A549 (cell line): ENCODE results near the gene SCG5. TPM values are rescaled to one million over a fixed set of nuclear protein-coding genes. Genes with fewer than 3 reads are reported as not detected.

Source experiments
- ATAC-seq, 2 experiments: fragments of 200-7000 bp in 1 of 2; fragments of >200 bp in 1 of 2; cut with Nextera tagmentation in 1 of 2; cut with Tn5 transposase in 1 of 2; 3 replicates each; pipeline versions ENCODE4 v1.8.0 to v1.9.1; 2018 to 2020; ENCODE audit warnings: mild to moderate bottlenecking in 1 of 2, moderate library complexity in 1 of 2
- CTCF ChIA-PET: fragments of 300-600 bp; sonication (Branson Sonifier 250); formaldehyde crosslinking; extraction: SDS; loops from one replicate; lab custom pipeline; 2021; ENCODE audit warnings: antibody characterized with exemption, inconsistent platforms; lab: Yijun Ruan, JAX
- POLR2A ChIA-PET: fragments of 350-600 bp; formaldehyde crosslinking; extraction: SDS; loops from one replicate; lab custom pipeline; 2021; ENCODE audit warnings: antibody characterized with exemption, inconsistent platforms; lab: Yijun Ruan, JAX
- DNase-seq, 2 experiments: peaks; one replicate each; pipeline versions ENCODE4 v3.0.0 to v3.0.0-alpha.2; 2011 to 2016; ENCODE audit warnings: low read depth in 1 of 2, low spot score in 1 of 2
- FAIRE-seq: peaks from 2 replicates; lab custom pipeline; 2011; peaks lifted over from hg19 to GRCh38; lab: Jason Lieb, UNC
- H3K27ac ChIP-seq, 2 experiments: fragments of >200 bp; sonication (Bioruptor Twin); formaldehyde crosslinking; 3 replicates each; pipeline ENCODE4 v1.5.1; 2016 to 2017
- H3K4me1 ChIP-seq: fragments of >200 bp; sonication (Bioruptor Twin); formaldehyde crosslinking; 3 replicates; pipeline ENCODE4 v1.6.1; 2016
- H3K4me2 ChIP-seq: fragments of >200 bp; sonication (Bioruptor Twin); formaldehyde crosslinking; 3 replicates; pipeline ENCODE4 v1.6.1; 2016
- H3K4me3 ChIP-seq: fragments of >200 bp; sonication (Bioruptor Twin); formaldehyde crosslinking; 3 replicates; pipeline ENCODE4 v1.5.1; 2016
- H3K9me3 ChIP-seq: fragments of >200 bp; sonication (Bioruptor Twin); formaldehyde crosslinking; 3 replicates; pipeline ENCODE4 v1.6.1; 2016
- CEBPB ChIP-seq, 2 experiments: fragments of >200 bp in 1 of 2; sonication (Bioruptor Twin) in 1 of 2; formaldehyde crosslinking in 1 of 2; IDR thresholded peaks; 2 replicates each; pipeline ENCODE4 v1.6.1; 2012 to 2016
- CHD2 ChIP-seq: fragments of 150-350 bp; IDR thresholded peaks from 2 replicates; pipeline ENCODE4 v1.6.1; 2014; ENCODE audit warnings: low read length; ENCODE audit not compliant: partially characterized antibody
- ELK1 ChIP-seq: fragments of 150-350 bp; IDR thresholded peaks from 2 replicates; pipeline ENCODE4 v1.6.1; 2014; ENCODE audit warnings: low read depth, mild to moderate bottlenecking, low read length
- FOSL2 ChIP-seq, 2 experiments: fragments of 450-650 bp in 1 of 2; fragments of >200 bp in 1 of 2; sonication (Bioruptor Twin) in 1 of 2; formaldehyde crosslinking; IDR thresholded peaks; 2 replicates each; pipeline versions ENCODE4 v1.5.0 to v1.6.1; 2016 to 2020; ENCODE audit warnings: mild to moderate bottlenecking in 1 of 2, moderate library complexity in 1 of 2
- FOXS1 ChIP-seq: fragments of 250-450 bp; sonication (Bioruptor Pico); IDR thresholded peaks from 2 replicates; pipeline ENCODE4 v1.5.0; 2020; ENCODE audit warnings: mild to moderate bottlenecking, moderate library complexity
- GATA3 ChIP-seq: IDR thresholded peaks from 2 replicates; pipeline ENCODE4 v1.6.1; 2012; ENCODE audit warnings: borderline replicate concordance
- HEYL ChIP-seq: fragments of 250-450 bp; sonication (Bioruptor Pico); IDR thresholded peaks from 2 replicates; pipeline ENCODE4 v1.8.0; 2021; ENCODE audit warnings: mild to moderate bottlenecking, moderate library complexity
- HMGXB4 ChIP-seq: fragments of 250-450 bp; sonication (Bioruptor Pico); IDR thresholded peaks from 2 replicates; pipeline ENCODE4 v1.5.0; 2021; ENCODE audit warnings: mild to moderate bottlenecking, moderate library complexity, borderline replicate concordance
- HOXB5 ChIP-seq: fragments of 250-450 bp; sonication (Bioruptor Pico); IDR thresholded peaks from 2 replicates; pipeline ENCODE4 v1.5.0; 2020; ENCODE audit warnings: mild to moderate bottlenecking, moderate library complexity
- JUN ChIP-seq, 2 experiments: fragments of >200 bp; sonication (Bioruptor Twin); formaldehyde crosslinking; IDR thresholded peaks; 2 replicates in 1 of 2; 3 replicates in 1 of 2; pipeline ENCODE4 v1.6.1; 2016 to 2017
- JUNB ChIP-seq: fragments of >200 bp; sonication (Bioruptor Twin); formaldehyde crosslinking; IDR thresholded peaks from 2 replicates; pipeline ENCODE4 v1.6.1; 2016
- KDM5A ChIP-seq: fragments of 200-600 bp; sonication (generic); IDR thresholded peaks from 2 replicates; pipeline ENCODE4 v1.6.1; 2016; ENCODE audit warnings: antibody characterized with exemption, mild to moderate bottlenecking
- MAX ChIP-seq: IDR thresholded peaks from 2 replicates; pipeline ENCODE4 v1.6.1; 2012
- NFE2L2 ChIP-seq: fragments of 150-350 bp; conservative IDR thresholded peaks from 2 replicates; pipeline ENCODE4 v1.6.1; 2014; ENCODE audit warnings: low read length
- NPAS2 ChIP-seq: fragments of 250-450 bp; sonication (Bioruptor Pico); IDR thresholded peaks from 2 replicates; pipeline ENCODE4 v1.8.0; 2022; ENCODE audit warnings: mild to moderate bottlenecking, moderate library complexity, borderline replicate concordance
- PBX3 ChIP-seq: IDR thresholded peaks from 2 replicates; pipeline ENCODE4 v1.6.1; 2012
- POLR2A ChIP-seq: IDR thresholded peaks from 2 replicates; pipeline ENCODE4 v1.6.1; 2012; ENCODE audit warnings: mild to moderate bottlenecking, low read length
- POLR2AphosphoS2 ChIP-seq: conservative IDR thresholded peaks from 2 replicates; pipeline ENCODE4 v1.6.1; 2012; ENCODE audit warnings: low read length, improper control_type of control experiment, inconsistent platforms
- RAD21 ChIP-seq, 2 experiments: fragments of >200 bp in 1 of 2; sonication (Bioruptor Twin) in 1 of 2; formaldehyde crosslinking in 1 of 2; IDR thresholded peaks in 1 of 2; conservative IDR thresholded peaks in 1 of 2; 2 replicates in 1 of 2; 3 replicates in 1 of 2; pipeline ENCODE4 v1.6.1; 2012 to 2018; ENCODE audit warnings: inconsistent platforms in 1 of 2
- RARB ChIP-seq: fragments of 250-450 bp; sonication (Bioruptor Pico); IDR thresholded peaks from 2 replicates; pipeline ENCODE4 v1.8.0; 2021; ENCODE audit warnings: mild to moderate bottlenecking, moderate library complexity
- REST ChIP-seq: fragments of 200-600 bp; sonication (generic); IDR thresholded peaks from 2 replicates; pipeline ENCODE4 v1.6.1; 2016; ENCODE audit warnings: antibody characterized with exemption, mild to moderate bottlenecking, moderate library complexity
- RNF2 ChIP-seq: fragments of 200-600 bp; sonication (generic); IDR thresholded peaks from 2 replicates; pipeline ENCODE4 v1.6.1; 2016; ENCODE audit warnings: low read depth, mild to moderate bottlenecking, antibody characterized with exemption, moderate library complexity, borderline replicate concordance
- TFCP2L1 ChIP-seq: fragments of 250-450 bp; sonication (Bioruptor Pico); IDR thresholded peaks from 2 replicates; pipeline ENCODE4 v1.5.0; 2021; ENCODE audit warnings: mild to moderate bottlenecking
- TP53 ChIP-seq: fragments of 250-450 bp; sonication (Bioruptor Pico); IDR thresholded peaks from 2 replicates; pipeline ENCODE4 v1.5.0; 2021; ENCODE audit warnings: mild to moderate bottlenecking, moderate library complexity
- USF2 ChIP-seq: fragments of 450-650 bp; IDR thresholded peaks from 2 replicates; pipeline ENCODE4 v1.6.1; 2014; ENCODE audit warnings: antibody characterized with exemption
- ZSCAN20 ChIP-seq: fragments of 250-450 bp; sonication (Bioruptor Pico); IDR thresholded peaks from 2 replicates; pipeline ENCODE4 v1.8.0; 2022; ENCODE audit warnings: mild to moderate bottlenecking, moderate library complexity
- WGBS: methylation state at CpG from one replicate; pipeline ENCODE4 v1.1.6; 2017; ENCODE audit errors: missing lambda C conversion rate; 5-methylcytosine and 5-hydroxymethylcytosine counted together
- polyA plus RNA-seq, 4 experiments: library from polyadenylated mRNA; depleted of rRNA in 3 of 4; stranded (reverse); fragments of >200 nt; fragmentation: RNase III in 1 of 4; extraction: RNeasy Plus Mini Kit Qiagen cat#74134 plus additional on column Dnase treatment in 1 of 4; gene quantifications; 2 replicates in 3 of 4; 3 replicates in 1 of 4; pipeline ENCODE4 v1.2.3, GENCODE V29; 2011 to 2017

Gene SCG5
- polyA plus RNA-seq, 2 of the 4 experiments (the other 2 are of a cell fraction): 1.4 to 9.4 TPM

GRCh38 chr15:32692286-32692685, 50.8 kb downstream of the SCG5 start:
- Histone ChIP-seq H3K4me2 (no peak overlapping the region), H3K27ac (no peak overlapping the region), H3K9me3 (no peaks in the 10 kb centered on the region), H3K4me1 (peaks cover 20% of the 10 kb centered on the region), H3K4me3 (no peak overlapping the region)
- DNase-seq: no peak
- ChIA-PET POLR2A (no interaction called here), CTCF (interaction anchor here (1.1 to 2.2 kb wide), 2 partner anchors 29 to 41 kb away, joined by 3 to 8 read pairs; no protein-coding TSS in a partner anchor)
- no peak for FAIRE-seq
- TF ChIP-seq HOXB5 (no peak), GATA3 (no peak), CHD2 (no peak), NFE2L2 (no peak), JUNB (no peak), CEBPB (IDR thresholded peaks at IDR 0.05) (no peak), PBX3 (no peak), RNF2 (no peak), JUN (IDR thresholded peaks at IDR 0.05) (no peak), MAX (no peak), ELK1 (no peak)
- no peak for ATAC-seq
- 89% methylated on average over 2 of the region's 2 CpGs for WGBS

GRCh38 chr15:32694222-32694983, 52.9 kb downstream of the SCG5 start:
- no peak overlapping the region for H3K4me3 ChIP-seq
- WGBS: 80% methylated on average over 3 of the region's 3 CpGs
- ATAC-seq (no peak), DNase-seq (no peak), FAIRE-seq (peak; percentile 73)
- POLR2A ChIA-PET: no interaction called here
- no peak overlapping the region for H3K4me2 ChIP-seq
- no peak overlapping the region for H3K27ac ChIP-seq
- CTCF ChIA-PET: interaction anchor here (1.2 to 2.2 kb wide), 2 partner anchors 11 to 32 kb away, joined by 3 to 8 read pairs; no protein-coding TSS in a partner anchor
- no peaks in the 10 kb centered on the region for H3K4me1 ChIP-seq
- no peaks in the 10 kb centered on the region for H3K9me3 ChIP-seq
- TF ChIP-seq POLR2A (no peak), FOXS1 (CRISPR knock-in tag) (no peak), JUNB (no peak), GATA3 (no peak), HEYL (CRISPR knock-in tag) (no peak), TFCP2L1 (CRISPR knock-in tag) (no peak), ELK1 (no peak), RAD21 (conservative IDR thresholded peaks at IDR 0.05 in 1 of 2, IDR thresholded peaks at IDR 0.05 in 1 of 2) (no peak), KDM5A (no peak), ZSCAN20 (CRISPR knock-in tag) (no peak), USF2 (no peak), REST (no peak), POLR2AphosphoS2 (no peak), RARB (no peak), FOSL2 (IDR thresholded peaks at IDR 0.05) (no peak), FOSL2 (CRISPR knock-in tag; IDR thresholded peaks at IDR 0.05) (no peak), TP53 (no peak), HMGXB4 (CRISPR knock-in tag) (no peak), NPAS2 (CRISPR knock-in tag) (no peak)
